Measurements from ENCODE around the gene KRT71.
"Not testable (repeated sequence)": the region's sequence is repeated elsewhere in the genome, so short reads cannot be mapped to it uniquely, and the experiment has no call there.

KRT71 gene

GRCh38 chr12:52598966-52599365 lies 46.0 kb upstream of the KRT71 start:
- Histone ChIP-seq H3K27ac (no peak overlapping the region), H3K4me3 (ENCODE audit: low read depth, low read length) (no peak overlapping the region), H3K27me3 (ENCODE audit: insufficient read depth, low read depth, severe bottlenecking) (peaks cover 73% of the 10 kb centered on the region), H3K36me3 (no peaks in the 10 kb centered on the region), H3K9me3 (ENCODE audit: severe bottlenecking) (peaks cover 5% of the 10 kb centered on the region)
- DNase-seq, result no peak
- no peak for TF ChIP-seq CTCF (IDR thresholded peaks at IDR 0.05; ENCODE audit: low read depth, low read length)

- DNase-seq; H3K27ac ChIP-seq; H3K36me3 ChIP-seq; H3K4me3 ChIP-seq (ENCODE audit: low read depth, low read length): not testable (repeated sequence)
- Histone ChIP-seq H3K27me3 (ENCODE audit: insufficient read depth, low read depth, severe bottlenecking) (peaks cover 70% of the 10 kb centered on the region), H3K9me3 (ENCODE audit: severe bottlenecking) (peaks cover 11% of the 10 kb centered on the region)
Measured at GRCh38 chr12:52594237-52594636, 41.3 kb upstream of the KRT71 start.

- no peak overlapping the region for H3K4me3 ChIP-seq (ENCODE audit: low read depth, low read length)
Measured at GRCh38 chr12:52591521-52591920, 38.6 kb upstream of the KRT71 start.

GRCh38 chr12:52590021-52590420 lies 37.1 kb upstream of the KRT71 start:
- H3K27ac ChIP-seq, result no peak overlapping the region
- no peaks in the 10 kb centered on the region for H3K36me3 ChIP-seq
- H3K9me3 ChIP-seq (ENCODE audit: severe bottlenecking), result peaks cover 11% of the 10 kb centered on the region
- no peak for TF ChIP-seq CTCF (IDR thresholded peaks at IDR 0.05; ENCODE audit: low read depth, low read length)
- peaks cover 78% of the 10 kb centered on the region for H3K27me3 ChIP-seq (ENCODE audit: insufficient read depth, low read depth, severe bottlenecking)
- H3K4me3 ChIP-seq (ENCODE audit: low read depth, low read length), result no peak overlapping the region
- DNase-seq, result no peak

More at GRCh38 chr12:52591521-52591920, 38.6 kb upstream of the KRT71 start:
- DNase-seq, result no peak
- H3K27ac ChIP-seq, result no peak overlapping the region
- H3K27me3 ChIP-seq (ENCODE audit: insufficient read depth, low read depth, severe bottlenecking), result peaks cover 73% of the 10 kb centered on the region
- TF ChIP-seq CTCF (IDR thresholded peaks at IDR 0.05; ENCODE audit: low read depth, low read length), result no peak
- H3K36me3 ChIP-seq, result no peaks in the 10 kb centered on the region
- peaks cover 11% of the 10 kb centered on the region for H3K9me3 ChIP-seq (ENCODE audit: severe bottlenecking)

GRCh38 chr12:52587563-52587962 lies 34.6 kb upstream of the KRT71 start:
- Histone ChIP-seq H3K27ac (no peak overlapping the region), H3K27me3 (ENCODE audit: insufficient read depth, low read depth, severe bottlenecking) (peaks cover 89% of the 10 kb centered on the region), H3K36me3 (no peaks in the 10 kb centered on the region), H3K9me3 (ENCODE audit: severe bottlenecking) (peaks cover 6% of the 10 kb centered on the region), H3K4me3 (ENCODE audit: low read depth, low read length) (no peak overlapping the region)
- TF ChIP-seq CTCF (IDR thresholded peaks at IDR 0.05; ENCODE audit: low read depth, low read length), result no peak
- DNase-seq, result no peak

DNA sequence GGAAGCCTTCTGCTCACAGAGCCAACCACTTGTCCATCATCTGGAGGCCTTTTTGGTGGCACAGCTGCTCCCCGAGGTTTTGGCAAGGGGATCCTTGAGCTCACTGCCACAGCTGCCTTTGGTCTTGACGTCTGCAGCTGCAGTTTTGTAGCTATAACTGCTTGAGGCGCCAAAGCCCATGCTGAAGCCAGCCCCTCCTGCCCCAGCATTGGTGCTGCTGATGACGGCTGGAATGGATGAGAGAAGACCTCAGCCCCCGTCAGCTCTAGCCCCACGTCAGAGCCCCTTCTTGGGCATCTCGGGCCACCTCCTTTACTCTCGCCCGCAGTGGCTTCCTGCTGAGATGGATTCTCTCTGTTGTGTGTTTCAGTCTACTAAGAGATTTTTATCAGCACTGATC lies 33.0 kb upstream of the KRT71 start:
- peaks cover 94% of the 10 kb centered on the region for H3K27me3 ChIP-seq (ENCODE audit: insufficient read depth, low read depth, severe bottlenecking)
- no peak for DNase-seq
- H3K27ac ChIP-seq, result no peak overlapping the region
- no peak for TF ChIP-seq CTCF (IDR thresholded peaks at IDR 0.05; ENCODE audit: low read depth, low read length)
- no peak overlapping the region for H3K4me3 ChIP-seq (ENCODE audit: low read depth, low read length)
- peaks cover 4% of the 10 kb centered on the region for H3K9me3 ChIP-seq (ENCODE audit: severe bottlenecking)
- H3K36me3 ChIP-seq, result no peaks in the 10 kb centered on the region
